ENCODE results near the gene ITGA8. TPM values are rescaled to one million over a fixed set of nuclear protein-coding genes. Genes with fewer than 3 reads are reported as not detected.

Gene ITGA8
- total RNA-seq, 1 donor from 2014 or later: 23.4 TPM

DNA sequence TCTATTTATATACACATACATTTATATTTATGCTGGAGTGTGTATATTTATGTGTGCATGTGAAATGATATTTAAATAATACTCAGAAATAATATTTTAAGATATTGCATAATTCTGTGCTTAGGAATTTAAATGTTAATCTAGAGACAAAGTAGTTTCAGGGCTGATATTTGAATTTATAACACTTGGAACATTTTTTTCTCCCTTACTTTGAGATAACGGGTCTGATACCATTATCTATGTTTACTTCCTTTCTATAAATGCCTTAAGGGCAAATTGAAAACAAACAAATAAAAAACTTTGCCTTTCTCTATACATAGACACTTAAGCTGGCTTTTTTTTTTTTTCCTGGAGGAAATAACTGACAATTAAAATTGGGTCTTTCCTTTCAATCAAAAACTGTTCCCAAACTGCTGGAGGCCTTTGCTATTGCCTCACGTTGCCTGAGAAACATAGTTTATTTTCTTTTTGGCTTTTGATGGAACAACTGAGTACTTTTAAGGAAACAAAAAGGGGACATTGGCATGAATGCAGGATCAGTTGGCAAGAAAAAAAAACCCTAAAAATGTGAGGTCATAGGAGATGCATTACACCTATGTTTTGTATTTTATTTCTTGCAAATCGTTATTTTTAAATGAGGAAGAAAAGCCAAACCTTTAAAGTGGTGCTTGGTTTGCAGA is 98.7 kb downstream of the ITGA8 start:
- Histone ChIP-seq H3K27ac (no peak overlapping the region), H3K9me3 (no peaks in the 10 kb centered on the region), H3K4me1 (no peaks in the 10 kb centered on the region), H3K27me3 (ENCODE audit: low read depth) (no peaks in the 10 kb centered on the region), H3K4me3 (no peak overlapping the region), H3K36me3 (no peaks in the 10 kb centered on the region)
- no peak for ATAC-seq
- no peak for DNase-seq
- intact Hi-C loops (cut with DNase I): no loop called here
- TF ChIP-seq, protein P1, sequence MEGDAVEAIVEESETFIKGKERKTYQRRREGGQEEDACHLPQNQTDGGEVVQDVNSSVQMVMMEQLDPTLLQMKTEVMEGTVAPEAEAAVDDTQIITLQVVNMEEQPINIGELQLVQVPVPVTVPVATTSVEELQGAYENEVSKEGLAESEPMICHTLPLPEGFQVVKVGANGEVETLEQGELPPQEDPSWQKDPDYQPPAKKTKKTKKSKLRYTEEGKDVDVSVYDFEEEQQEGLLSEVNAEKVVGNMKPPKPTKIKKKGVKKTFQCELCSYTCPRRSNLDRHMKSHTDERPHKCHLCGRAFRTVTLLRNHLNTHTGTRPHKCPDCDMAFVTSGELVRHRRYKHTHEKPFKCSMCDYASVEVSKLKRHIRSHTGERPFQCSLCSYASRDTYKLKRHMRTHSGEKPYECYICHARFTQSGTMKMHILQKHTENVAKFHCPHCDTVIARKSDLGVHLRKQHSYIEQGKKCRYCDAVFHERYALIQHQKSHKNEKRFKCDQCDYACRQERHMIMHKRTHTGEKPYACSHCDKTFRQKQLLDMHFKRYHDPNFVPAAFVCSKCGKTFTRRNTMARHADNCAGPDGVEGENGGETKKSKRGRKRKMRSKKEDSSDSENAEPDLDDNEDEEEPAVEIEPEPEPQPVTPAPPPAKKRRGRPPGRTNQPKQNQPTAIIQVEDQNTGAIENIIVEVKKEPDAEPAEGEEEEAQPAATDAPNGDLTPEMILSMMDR (IDR thresholded peaks at IDR 0.05): no peak

DNA sequence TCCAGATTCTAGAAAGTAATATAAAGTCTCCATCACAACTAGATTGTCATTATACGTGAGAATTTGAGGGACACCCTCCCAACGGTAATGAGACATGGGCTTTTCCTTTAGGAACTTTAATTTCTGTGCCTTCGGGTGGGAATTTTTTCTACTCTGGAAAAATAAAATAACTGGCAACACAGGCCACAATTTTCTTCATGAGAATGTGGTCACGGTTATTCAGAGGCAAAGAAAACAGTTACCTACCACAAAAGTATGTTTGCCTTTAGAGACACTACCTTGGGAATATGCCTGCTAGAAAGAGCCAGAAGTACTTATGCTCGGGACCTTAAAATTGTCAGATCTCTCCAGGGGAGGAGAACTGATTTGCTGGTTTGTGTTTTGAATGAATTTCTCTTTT is 99.4 kb downstream of the ITGA8 start:
- Histone ChIP-seq H3K36me3 (no peaks in the 10 kb centered on the region), H3K4me3 (no peak overlapping the region), H3K27me3 (ENCODE audit: low read depth) (no peaks in the 10 kb centered on the region), H3K9me3 (no peaks in the 10 kb centered on the region), H3K27ac (no peak overlapping the region), H3K4me1 (no peaks in the 10 kb centered on the region)
- DNase-seq (no peak), ATAC-seq (no peak)
- intact Hi-C loops (cut with DNase I): no loop called here
- TF ChIP-seq, protein P1 (IDR thresholded peaks at IDR 0.05): no peak

DNA sequence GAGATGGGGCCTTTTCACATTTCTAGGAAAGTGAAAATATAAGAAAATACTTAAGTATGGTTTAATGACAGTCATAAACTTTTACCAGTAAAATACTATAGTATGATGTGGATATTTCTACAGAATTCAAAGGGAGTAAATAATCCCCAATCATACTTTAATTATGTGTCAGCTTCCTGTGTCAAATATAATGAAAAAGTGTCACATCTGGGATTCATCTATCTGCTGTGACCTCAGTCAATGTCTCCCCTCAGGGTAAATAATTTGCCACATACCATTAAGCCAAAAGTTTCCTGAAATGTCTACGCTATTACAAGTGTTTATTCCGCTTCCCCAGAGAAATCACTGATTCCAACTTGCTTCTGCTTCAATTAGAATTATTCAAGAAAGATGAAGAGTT is 110.5 kb downstream of the ITGA8 start:
- TF ChIP-seq, protein P1 (IDR thresholded peaks at IDR 0.05): no peak
- no peak for DNase-seq
- no peak overlapping the region for H3K27ac ChIP-seq
- no peaks in the 10 kb centered on the region for H3K9me3 ChIP-seq
- no peak overlapping the region for H3K4me3 ChIP-seq
- no peaks in the 10 kb centered on the region for H3K27me3 ChIP-seq (ENCODE audit: low read depth)
- no peaks in the 10 kb centered on the region for H3K4me1 ChIP-seq
- ATAC-seq: no peak
- intact Hi-C loops (cut with DNase I): no loop called here
- H3K36me3 ChIP-seq: no peaks in the 10 kb centered on the region

DNA sequence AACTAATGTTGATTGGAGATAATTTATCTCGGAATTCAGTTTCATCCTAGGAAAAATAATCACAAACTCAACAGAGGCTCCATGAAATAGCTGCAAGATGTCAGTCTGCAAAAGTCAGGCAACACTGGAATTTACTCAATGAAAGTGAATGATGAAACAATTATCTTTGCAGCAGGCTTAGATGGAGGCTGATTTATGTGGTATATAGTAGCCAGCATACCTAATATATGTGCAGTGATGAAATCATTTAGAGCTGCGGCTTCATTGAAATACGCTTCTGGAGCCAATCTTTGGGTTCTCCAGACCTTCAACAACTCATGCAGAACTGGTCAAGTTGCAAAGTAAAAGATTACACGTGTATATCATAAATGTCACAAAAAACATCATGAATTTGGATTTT is 113.3 kb downstream of the ITGA8 start:
- Histone ChIP-seq H3K4me1 (no peaks in the 10 kb centered on the region), H3K27me3 (ENCODE audit: low read depth) (no peaks in the 10 kb centered on the region), H3K4me3 (no peak overlapping the region), H3K27ac (no peak overlapping the region), H3K9me3 (no peaks in the 10 kb centered on the region), H3K36me3 (no peaks in the 10 kb centered on the region)
- DNase-seq (no peak), ATAC-seq (no peak)
- TF ChIP-seq, protein P1 (IDR thresholded peaks at IDR 0.05): no peak
- intact Hi-C loops (cut with DNase I): no loop called here

DNA sequence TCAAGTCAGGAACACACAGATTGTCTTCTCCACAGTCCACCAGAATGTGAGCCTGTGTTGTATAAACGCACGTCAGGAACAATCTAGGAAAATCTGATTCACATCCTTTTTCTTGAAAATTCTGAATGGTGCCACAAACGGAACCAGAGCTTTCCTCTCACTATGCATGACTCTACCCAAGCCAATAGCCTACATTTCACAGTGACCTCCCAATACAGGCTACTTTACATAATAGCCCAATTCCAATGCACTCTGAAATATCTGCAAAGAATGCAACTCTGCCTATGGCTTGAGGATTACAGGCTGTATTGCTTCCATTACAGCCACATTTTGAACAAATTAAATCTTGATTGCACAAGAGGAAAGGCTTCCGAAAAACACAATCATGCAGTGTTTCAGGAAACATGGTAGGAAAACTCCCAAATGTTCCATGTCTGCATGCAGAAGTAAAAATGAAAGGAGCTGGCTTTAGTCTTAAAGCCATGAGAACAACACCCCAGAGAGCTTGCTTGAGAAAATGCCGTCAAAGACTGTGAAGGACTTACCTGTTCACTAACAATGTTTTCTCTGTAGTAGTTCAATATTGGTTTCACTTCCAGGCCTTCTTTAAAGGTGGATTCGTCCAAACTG is 113.9 kb downstream of the ITGA8 start:
- Histone ChIP-seq H3K4me1 (no peaks in the 10 kb centered on the region), H3K9me3 (no peaks in the 10 kb centered on the region), H3K4me3 (no peak overlapping the region), H3K27ac (no peak overlapping the region), H3K27me3 (ENCODE audit: low read depth) (no peaks in the 10 kb centered on the region), H3K36me3 (no peaks in the 10 kb centered on the region)
- intact Hi-C loops (cut with DNase I): no loop called here
- ATAC-seq (no peak), DNase-seq (no peak)
- TF ChIP-seq, protein P1 (IDR thresholded peaks at IDR 0.05): no peak

Measured in lower lobe of right lung (tissue), 2 donors.